Measurements from ENCODE around the gene DUT. TPM values are rescaled to one million over a fixed set of nuclear protein-coding genes. Genes with fewer than 3 reads are reported as not detected.

DUT gene
- total RNA-seq, 1 experiment from 2014 or later, result 81.1 TPM

DNA sequence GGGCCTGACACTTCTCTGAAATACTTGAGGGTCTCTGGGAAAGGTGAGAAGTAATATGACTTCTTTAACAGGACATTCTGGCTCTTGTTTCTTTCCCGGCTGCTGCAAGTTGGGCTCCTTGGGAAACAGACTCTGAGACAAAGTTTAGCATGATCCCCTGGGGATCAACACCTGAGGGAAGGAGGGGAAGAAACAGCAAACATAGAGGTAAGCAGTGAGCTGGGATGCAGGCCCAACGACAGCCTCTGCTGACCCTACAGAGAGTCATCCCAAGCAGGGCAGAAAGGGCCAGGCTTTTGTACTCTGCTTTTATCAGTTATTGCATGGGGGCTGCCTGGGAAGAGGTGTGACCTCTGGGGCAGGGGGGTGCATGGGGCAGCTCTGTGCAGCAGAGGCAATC is 26.8 kb upstream of the DUT start:
- H3K27ac Mint-ChIP-seq (ENCODE audit: low read depth, unreplicated experiment), result no peak overlapping the region
- no peaks in the 10 kb centered on the region for H3K4me1 Mint-ChIP-seq (ENCODE audit: insufficient read depth, unreplicated experiment)
- no peaks in the 10 kb centered on the region for H3K36me3 Mint-ChIP-seq (ENCODE audit: insufficient read depth, unreplicated experiment)
- intact Hi-C loops (cut with micrococcal nuclease), result no loop called here
- ChIA-PET CTCF (interaction anchor here (1.0 kb wide), 1 partner anchor 20 kb away, joined by 3 read pairs; no protein-coding TSS in a partner anchor), POLR2A (no interaction called here)
- no peaks in the 10 kb centered on the region for H3K27me3 Mint-ChIP-seq (ENCODE audit: insufficient read depth, unreplicated experiment)
- no peak for TF ChIP-seq CTCF (IDR thresholded peaks at IDR 0.05; ENCODE audit: unreplicated experiment)
- no peak for DNase-seq (ENCODE audit: unreplicated experiment)
- BruUV-seq (replicated peaks), result no TSS peak
- H3K4me3 Mint-ChIP-seq (ENCODE audit: unreplicated experiment), result no peak overlapping the region
- H3K9me3 Mint-ChIP-seq (ENCODE audit: unreplicated experiment), result no peaks in the 10 kb centered on the region

- ChIA-PET CTCF (no interaction called here), POLR2A (interaction anchor here (0.7 kb wide), 2 partner anchors 193 to 286 kb away, joined by 3 to 5 read pairs; no protein-coding TSS in a partner anchor)
- H3K36me3 Mint-ChIP-seq (ENCODE audit: insufficient read depth, unreplicated experiment), result no peaks in the 10 kb centered on the region
- intact Hi-C loops (cut with micrococcal nuclease), result no loop called here
- H3K9me3 Mint-ChIP-seq (ENCODE audit: unreplicated experiment), result no peaks in the 10 kb centered on the region
- no TSS peak for BruUV-seq (replicated peaks)
- no peaks in the 10 kb centered on the region for H3K27me3 Mint-ChIP-seq (ENCODE audit: insufficient read depth, unreplicated experiment)
- DNase-seq (ENCODE audit: unreplicated experiment), result no peak
- no peak overlapping the region for H3K4me3 Mint-ChIP-seq (ENCODE audit: unreplicated experiment)
- H3K27ac Mint-ChIP-seq (ENCODE audit: low read depth, unreplicated experiment), result no peak overlapping the region
- H3K4me1 Mint-ChIP-seq (ENCODE audit: insufficient read depth, unreplicated experiment), result no peaks in the 10 kb centered on the region
- TF ChIP-seq CTCF (IDR thresholded peaks at IDR 0.05; ENCODE audit: unreplicated experiment), result no peak
Measured at GRCh38 chr15:48306639-48307038, 24.6 kb upstream of the DUT start.

- Mint-ChIP-seq H3K9me3 (ENCODE audit: unreplicated experiment) (no peaks in the 10 kb centered on the region), H3K36me3 (ENCODE audit: insufficient read depth, unreplicated experiment) (no peaks in the 10 kb centered on the region), H3K4me3 (ENCODE audit: unreplicated experiment) (no peak overlapping the region), H3K4me1 (ENCODE audit: insufficient read depth, unreplicated experiment) (no peaks in the 10 kb centered on the region), H3K27ac (ENCODE audit: low read depth, unreplicated experiment) (no peak overlapping the region), H3K27me3 (ENCODE audit: insufficient read depth, unreplicated experiment) (no peaks in the 10 kb centered on the region)
- CTCF ChIA-PET, result interaction anchor here (0.6 to 1.0 kb wide), 2 partner anchors 13 to 66 kb away, joined by 3 read pairs; no protein-coding TSS in a partner anchor
- TF ChIP-seq CTCF (IDR thresholded peaks at IDR 0.05; ENCODE audit: unreplicated experiment), result no peak
- POLR2A ChIA-PET, result no interaction called here
- intact Hi-C loops (cut with micrococcal nuclease), result no loop called here
- DNase-seq (ENCODE audit: unreplicated experiment), result no peak
- BruUV-seq (replicated peaks), result no TSS peak
Measured at GRCh38 chr15:48307586-48307985, 23.6 kb upstream of the DUT start.

GRCh38 chr15:48309740-48310139 is 21.5 kb upstream of the DUT start:
- no peaks in the 10 kb centered on the region for H3K9me3 Mint-ChIP-seq (ENCODE audit: unreplicated experiment)
- no peak overlapping the region for H3K4me3 Mint-ChIP-seq (ENCODE audit: unreplicated experiment)
- no peaks in the 10 kb centered on the region for H3K4me1 Mint-ChIP-seq (ENCODE audit: insufficient read depth, unreplicated experiment)
- no peaks in the 10 kb centered on the region for H3K27me3 Mint-ChIP-seq (ENCODE audit: insufficient read depth, unreplicated experiment)
- intact Hi-C loops (cut with micrococcal nuclease), result no loop called here
- TF ChIP-seq CTCF (IDR thresholded peaks at IDR 0.05; ENCODE audit: unreplicated experiment), result no peak
- H3K27ac Mint-ChIP-seq (ENCODE audit: low read depth, unreplicated experiment), result no peak overlapping the region
- H3K36me3 Mint-ChIP-seq (ENCODE audit: insufficient read depth, unreplicated experiment), result no peaks in the 10 kb centered on the region
- peak; percentile 37 for DNase-seq (ENCODE audit: unreplicated experiment)
- ChIA-PET POLR2A (interaction anchor here (0.6 to 1.2 kb wide), 2 partner anchors 13 to 310 kb away, joined by 3 read pairs; no protein-coding TSS in a partner anchor), CTCF (interaction anchor here (0.8 to 1.2 kb wide), 2 partner anchors 17 to 24 kb away, joined by 3 to 7 read pairs; no protein-coding TSS in a partner anchor)
- BruUV-seq (replicated peaks), result no TSS peak

All from MCF 10A (cell line).